ENCODE data around the gene CD38.

The CD38 gene

GRCh38 chr4:15832523-15833451 lies 54.7 kb downstream of the CD38 start:
- Histone ChIP-seq H3K4me3 (ENCODE audit: low read depth, low read length) (no peak overlapping the region), H3K4me1 (ENCODE audit: control insufficient read depth, insufficient read depth, low read length) (no peaks in the 10 kb centered on the region), H3K9me3 (ENCODE audit: control insufficient read depth, insufficient read depth, low read depth, low read length) (no peaks in the 10 kb centered on the region), H3K27ac (ENCODE audit: extremely low read depth, low read depth, low read length) (no peak overlapping the region), H3K36me3 (ENCODE audit: control insufficient read depth in 2 of 2, insufficient read depth in 1 of 2, low read length in 2 of 2) (no peaks in the 10 kb centered on the region)
- CTCF ChIA-PET, result no interaction called here
- TF ChIP-seq ZNF24 (tag by site-specific recombination; IDR thresholded peaks at IDR 0.05), result no peak
- POLR2A ChIA-PET, result no interaction called here

- no peak overlapping the region for H3K4me3 ChIP-seq (ENCODE audit: low read depth, low read length)
- CTCF ChIA-PET, result interaction anchor here (0.6 kb wide), 1 partner anchor 1553 kb away, joined by 4 read pairs; no protein-coding TSS in a partner anchor
- POLR2A ChIA-PET, result no interaction called here
- H3K9me3 ChIP-seq (ENCODE audit: control insufficient read depth, insufficient read depth, low read depth, low read length), result no peaks in the 10 kb centered on the region
- H3K36me3 ChIP-seq (ENCODE audit: control insufficient read depth in 2 of 2, insufficient read depth in 1 of 2, low read length in 2 of 2), result no peaks in the 10 kb centered on the region
- TF ChIP-seq SP2 (tag by site-specific recombination; IDR thresholded peaks at IDR 0.05), result no peak
- no peak for TF ChIP-seq ZNF140 (tag by site-specific recombination; IDR thresholded peaks at IDR 0.05)
- H3K4me1 ChIP-seq (ENCODE audit: control insufficient read depth, insufficient read depth, low read length), result no peaks in the 10 kb centered on the region
- no peak overlapping the region for H3K27ac ChIP-seq (ENCODE audit: extremely low read depth, low read depth, low read length)
Observed at GRCh38 chr4:15833801-15834200, 55.7 kb downstream of the CD38 start.

- Histone ChIP-seq H3K4me3 (ENCODE audit: low read depth, low read length) (no peak overlapping the region), H3K27ac (ENCODE audit: extremely low read depth, low read depth, low read length) (no peak overlapping the region), H3K9me3 (ENCODE audit: control insufficient read depth, insufficient read depth, low read depth, low read length) (no peaks in the 10 kb centered on the region), H3K36me3 (ENCODE audit: control insufficient read depth in 2 of 2, insufficient read depth in 1 of 2, low read length in 2 of 2) (no peaks in the 10 kb centered on the region), H3K4me1 (ENCODE audit: control insufficient read depth, insufficient read depth, low read length) (no peaks in the 10 kb centered on the region)
- POLR2A ChIA-PET, result no interaction called here
- CTCF ChIA-PET, result interaction anchor here (0.6 kb wide), 2 partner anchors 46 to 120 kb away, joined by 4 read pairs; no protein-coding TSS in a partner anchor
- no peak for TF ChIP-seq ZNF510 (tag by site-specific recombination; IDR thresholded peaks at IDR 0.05; ENCODE audit: insufficient replicate concordance)
- no peak for TF ChIP-seq ZNF16 (tag by site-specific recombination; IDR thresholded peaks at IDR 0.05; ENCODE audit: low read depth)
- no peak for TF ChIP-seq CTCF (tag by site-specific recombination; IDR thresholded peaks at IDR 0.05)
- no peak for TF ChIP-seq ZNF624 (tag by site-specific recombination; IDR thresholded peaks at IDR 0.05)
- no peak for TF ChIP-seq ZNF785 (tag by site-specific recombination; IDR thresholded peaks at IDR 0.05)
- TF ChIP-seq SP2 (tag by site-specific recombination; IDR thresholded peaks at IDR 0.05), result no peak
- no peak for TF ChIP-seq ZSCAN16 (tag by site-specific recombination; IDR thresholded peaks at IDR 0.05)
- TF ChIP-seq PRDM4 (tag by site-specific recombination; IDR thresholded peaks at IDR 0.05), result no peak
- no peak for TF ChIP-seq ZNF792 (tag by site-specific recombination; IDR thresholded peaks at IDR 0.05)
- TF ChIP-seq ZSCAN30 (tag by site-specific recombination; IDR thresholded peaks at IDR 0.05), result no peak
- TF ChIP-seq ZNF140 (tag by site-specific recombination; IDR thresholded peaks at IDR 0.05), result no peak
- no peak for TF ChIP-seq ATF2 (tag by site-specific recombination; IDR thresholded peaks at IDR 0.05; ENCODE audit: low read depth)
- no peak for TF ChIP-seq ZSCAN18 (tag by site-specific recombination; IDR thresholded peaks at IDR 0.05)
- TF ChIP-seq PRDM2 (tag by site-specific recombination; IDR thresholded peaks at IDR 0.05; ENCODE audit: borderline replicate concordance), result no peak
- no peak for TF ChIP-seq ZSCAN23 (tag by site-specific recombination; IDR thresholded peaks at IDR 0.05)
Observed at GRCh38 chr4:15836362-15836761, 58.2 kb downstream of the CD38 start.

Data from HEK293 (cell line).